ENCODE measurements around the gene NUTF2.

The NUTF2 gene

DNA sequence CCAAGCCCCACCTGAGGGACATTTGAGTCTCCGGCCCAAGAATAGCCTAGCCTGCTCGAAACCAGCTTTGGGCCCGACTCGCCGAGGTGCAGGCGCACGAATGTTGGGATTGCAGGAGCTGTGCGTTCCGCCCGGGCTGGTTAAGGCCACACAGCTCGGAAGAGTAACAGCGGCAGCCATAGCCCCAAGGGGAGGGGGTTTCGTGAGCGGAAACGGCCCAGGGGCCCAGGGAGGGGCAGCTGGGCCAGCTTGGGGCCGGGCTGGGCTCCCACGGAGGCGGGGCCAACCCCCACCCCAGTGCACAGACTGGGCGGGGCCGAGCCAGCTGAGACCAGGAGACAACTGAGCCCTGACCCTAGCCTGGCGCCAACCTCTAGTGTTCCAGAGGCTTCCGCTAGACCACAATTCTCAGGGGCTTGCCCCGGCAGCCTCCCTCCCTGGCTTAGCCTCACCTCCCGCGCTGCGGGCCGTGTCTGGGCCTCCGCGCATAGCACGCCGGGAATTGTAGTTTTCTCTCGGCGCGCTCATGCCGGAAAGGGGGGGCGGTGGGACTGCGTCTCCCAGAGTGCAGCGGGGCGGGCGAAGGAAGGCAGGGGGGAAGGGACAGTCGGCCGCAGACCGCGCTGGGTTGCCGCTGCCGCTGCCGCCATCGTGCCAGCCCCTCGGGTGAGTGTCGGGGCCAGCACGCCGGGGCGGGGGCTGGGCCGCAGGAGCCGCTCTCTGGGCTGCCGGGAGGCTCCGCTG, at the start of gene NUTF2:
Gene NUTF2, plus strand, starts transcription at position 614 of the 744 bp plus-strand sequence. CDS start 18,198 bp downstream, outside the sequence.
- peak; percentile 88 to 92 (median 90) for DNase-seq (ENCODE audit: low read depth in 2 of 3, low spot score in 2 of 3)

DNA sequence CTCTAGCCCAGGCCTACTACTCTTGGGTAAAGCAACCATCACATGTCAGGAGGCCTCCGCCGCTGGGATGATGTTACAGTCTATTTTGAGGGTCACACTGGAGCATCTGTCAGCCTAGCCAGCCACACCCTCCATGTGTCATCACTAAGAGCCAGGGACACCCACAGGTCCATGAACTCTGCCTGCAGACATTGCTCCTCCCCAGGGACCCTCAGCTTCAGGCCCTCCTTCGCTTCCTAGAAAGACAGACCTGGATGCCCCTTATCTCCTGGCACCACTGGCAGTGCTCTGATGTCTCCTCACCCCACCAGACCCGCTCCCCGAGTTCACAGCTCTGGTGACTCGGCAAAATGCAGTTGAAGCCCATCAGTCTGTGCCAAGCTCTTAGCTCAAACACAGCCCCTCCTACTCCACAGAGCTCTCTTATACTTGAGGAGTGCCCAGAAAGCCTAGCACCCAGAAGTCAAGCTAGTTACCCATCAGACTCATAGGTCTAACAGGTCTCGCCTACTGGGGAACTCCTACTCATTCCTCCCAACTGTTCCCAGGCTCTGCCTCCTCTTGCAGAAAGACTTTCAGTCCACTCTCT, 46.3 kb upstream of the NUTF2 start:
- DNase-seq (ENCODE audit: low read depth in 2 of 3, low spot score in 2 of 3), result no peak

- no peak for DNase-seq (ENCODE audit: low read depth in 2 of 3, low spot score in 2 of 3)
Observed at GRCh38 chr16:67801241-67801640, 45.5 kb upstream of the NUTF2 start.

- no peak for DNase-seq (ENCODE audit: low read depth in 2 of 3, low spot score in 2 of 3)
Observed at GRCh38 chr16:67801883-67802282, 44.9 kb upstream of the NUTF2 start.

- DNase-seq (ENCODE audit: low read depth in 2 of 3, low spot score in 2 of 3), result no peak
Observed at GRCh38 chr16:67803894-67804293, 42.8 kb upstream of the NUTF2 start.

- no peak for DNase-seq (ENCODE audit: low read depth in 2 of 3, low spot score in 2 of 3)
Observed at GRCh38 chr16:67804853-67805542, 41.7 kb upstream of the NUTF2 start.

GRCh38 chr16:67805718-67806427, 40.9 kb upstream of the NUTF2 start:
- DNase-seq (ENCODE audit: low read depth in 2 of 3, low spot score in 2 of 3), result no peak

DNA sequence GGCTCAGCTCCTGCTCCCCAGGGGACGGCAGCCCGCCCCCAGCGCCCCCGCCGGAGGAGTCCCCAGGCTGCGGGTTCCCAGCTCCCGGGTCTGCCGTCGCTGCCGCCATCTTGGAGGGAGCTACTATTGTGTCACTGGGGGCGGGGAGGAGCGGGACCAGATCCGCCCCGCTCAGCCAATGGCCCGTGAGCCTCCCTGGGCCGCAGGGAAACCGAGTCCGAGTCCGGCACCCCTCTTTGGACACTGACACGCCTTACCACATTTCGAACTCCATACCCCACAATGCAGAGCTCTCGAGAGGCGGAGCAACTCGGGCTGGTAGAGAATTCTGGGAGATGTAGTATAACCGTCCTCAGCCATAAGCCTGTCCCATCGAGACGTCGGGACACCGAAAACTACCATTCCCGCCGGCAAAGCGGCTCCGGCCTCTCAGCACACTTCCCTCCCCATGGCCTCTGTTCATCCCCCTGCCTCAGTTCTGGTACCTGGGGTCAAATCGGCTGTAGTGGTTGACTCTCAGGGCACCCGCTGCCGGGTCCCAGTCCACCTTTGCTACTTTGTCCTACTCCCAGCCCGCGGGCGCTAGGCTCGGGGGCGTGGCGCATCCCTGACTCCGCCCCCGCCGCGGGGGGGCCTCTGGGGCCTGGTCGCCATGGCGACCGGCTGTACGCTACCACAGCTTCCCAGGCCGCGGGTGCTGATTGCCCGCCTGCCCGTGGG, 40.1 kb upstream of the NUTF2 start, which contains the start of the genes RANBP10 and TSNAXIP1:
Gene RANBP10, minus strand, starts transcription at position 133 of the 720 bp plus-strand sequence. Its CDS starts 24 bp downstream, at position 109.
Gene TSNAXIP1, plus strand, starts transcription at position 462 of the 720 bp plus-strand sequence. CDS start 261 bp downstream, outside the sequence.
- DNase-seq (ENCODE audit: low read depth in 2 of 3, low spot score in 2 of 3), result peak; percentile 81 to 87 (median 84)

- no peak for DNase-seq (ENCODE audit: low read depth in 2 of 3, low spot score in 2 of 3)
Observed at GRCh38 chr16:67807148-67807682, 39.5 kb upstream of the NUTF2 start.

- DNase-seq (ENCODE audit: low read depth in 2 of 3, low spot score in 2 of 3), result no peak
Observed at GRCh38 chr16:67811899-67812298, 34.8 kb upstream of the NUTF2 start.

DNA sequence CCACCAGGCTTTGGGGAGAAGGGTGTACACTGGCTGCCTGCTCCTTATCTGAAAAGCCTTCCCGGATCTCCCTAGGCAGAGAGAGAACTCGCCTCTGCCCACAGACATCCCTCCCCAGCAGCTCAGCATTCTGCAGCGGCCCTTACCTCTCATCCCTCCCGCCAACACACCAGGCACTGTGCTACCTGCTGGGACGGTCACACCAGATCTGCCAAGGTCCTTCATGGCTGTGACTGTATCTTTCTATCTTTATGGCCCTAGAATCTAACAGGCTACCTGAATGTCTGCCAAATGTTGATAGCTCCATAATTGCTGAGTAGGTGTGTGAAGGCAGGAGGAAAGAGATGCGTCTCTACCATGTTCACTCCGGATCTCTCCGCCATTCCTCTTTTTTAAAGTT, 32.2 kb upstream of the NUTF2 start:
- DNase-seq (ENCODE audit: low read depth in 2 of 3, low spot score in 2 of 3), result no peak

- no peak for DNase-seq (ENCODE audit: low read depth in 2 of 3, low spot score in 2 of 3)
Observed at GRCh38 chr16:67820608-67821259, 26.0 kb upstream of the NUTF2 start.

DNA sequence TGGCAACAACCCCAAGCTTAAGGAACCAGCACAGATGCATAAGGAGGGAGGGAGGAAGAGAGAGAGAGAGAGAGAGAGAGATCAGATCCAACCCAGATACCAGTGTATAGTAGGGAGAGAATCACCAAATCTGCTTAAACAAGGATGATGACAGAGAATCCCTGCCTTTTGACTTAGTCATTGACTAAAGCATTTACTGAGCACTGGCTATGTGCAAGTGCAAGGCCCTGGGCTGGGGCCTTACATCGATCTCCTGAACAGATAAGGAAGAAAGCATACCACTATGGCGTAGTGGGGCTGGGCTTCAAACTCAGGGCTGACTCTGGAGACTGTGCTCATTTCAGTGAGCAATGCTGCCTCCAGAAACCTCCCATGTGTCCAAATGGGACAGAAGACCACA, 24.2 kb upstream of the NUTF2 start:
- DNase-seq (ENCODE audit: low read depth in 2 of 3, low spot score in 2 of 3), result no peak

DNA sequence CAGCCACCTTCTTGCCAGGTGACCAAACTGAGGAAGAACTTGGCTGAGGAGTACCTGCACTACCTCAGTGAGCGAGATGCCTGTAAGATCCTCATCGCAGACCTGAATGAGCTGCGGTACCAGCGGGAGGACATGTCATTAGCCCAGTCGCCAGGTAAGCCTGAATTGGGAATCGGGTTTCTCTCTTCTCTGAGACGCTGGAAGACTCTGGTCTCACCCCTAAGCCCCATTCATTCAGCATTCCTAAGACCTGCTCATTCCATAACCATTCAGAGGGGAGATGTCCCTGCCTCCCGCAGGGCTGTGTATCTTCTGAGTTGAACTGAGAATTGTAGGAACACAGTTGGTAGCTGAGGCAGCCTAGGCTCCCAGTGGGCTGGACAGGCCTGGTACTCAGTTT, 21.6 kb upstream of the NUTF2 start:
- no peak for DNase-seq (ENCODE audit: low read depth in 2 of 3, low spot score in 2 of 3)

GRCh38 chr16:67825906-67826305, 20.8 kb upstream of the NUTF2 start:
- DNase-seq (ENCODE audit: low read depth in 2 of 3, low spot score in 2 of 3), result no peak

- no peak for DNase-seq (ENCODE audit: low read depth in 2 of 3, low spot score in 2 of 3)
Observed at GRCh38 chr16:67828651-67829050, 18.1 kb upstream of the NUTF2 start.

DNA sequence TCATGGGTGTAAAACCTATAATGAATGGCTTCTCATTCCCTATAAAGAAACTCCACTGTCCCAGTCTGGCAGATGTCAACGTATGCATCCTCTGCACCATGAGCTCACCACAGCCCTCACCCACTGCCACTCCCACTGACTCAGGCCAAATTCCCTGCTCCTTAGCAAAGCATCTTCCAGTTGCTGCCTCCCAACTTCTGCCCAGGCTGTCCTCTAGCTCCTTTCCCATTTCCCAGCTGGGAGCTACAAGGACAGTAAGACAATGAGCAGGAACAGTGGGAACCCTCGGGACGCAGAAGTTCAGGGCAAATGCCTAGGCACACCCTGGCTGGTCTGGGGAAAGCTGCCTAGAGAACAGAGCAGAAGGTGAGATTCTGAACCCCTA, 13.7 kb upstream of the NUTF2 start:
- no peak for DNase-seq (ENCODE audit: low read depth in 2 of 3, low spot score in 2 of 3)

DNA sequence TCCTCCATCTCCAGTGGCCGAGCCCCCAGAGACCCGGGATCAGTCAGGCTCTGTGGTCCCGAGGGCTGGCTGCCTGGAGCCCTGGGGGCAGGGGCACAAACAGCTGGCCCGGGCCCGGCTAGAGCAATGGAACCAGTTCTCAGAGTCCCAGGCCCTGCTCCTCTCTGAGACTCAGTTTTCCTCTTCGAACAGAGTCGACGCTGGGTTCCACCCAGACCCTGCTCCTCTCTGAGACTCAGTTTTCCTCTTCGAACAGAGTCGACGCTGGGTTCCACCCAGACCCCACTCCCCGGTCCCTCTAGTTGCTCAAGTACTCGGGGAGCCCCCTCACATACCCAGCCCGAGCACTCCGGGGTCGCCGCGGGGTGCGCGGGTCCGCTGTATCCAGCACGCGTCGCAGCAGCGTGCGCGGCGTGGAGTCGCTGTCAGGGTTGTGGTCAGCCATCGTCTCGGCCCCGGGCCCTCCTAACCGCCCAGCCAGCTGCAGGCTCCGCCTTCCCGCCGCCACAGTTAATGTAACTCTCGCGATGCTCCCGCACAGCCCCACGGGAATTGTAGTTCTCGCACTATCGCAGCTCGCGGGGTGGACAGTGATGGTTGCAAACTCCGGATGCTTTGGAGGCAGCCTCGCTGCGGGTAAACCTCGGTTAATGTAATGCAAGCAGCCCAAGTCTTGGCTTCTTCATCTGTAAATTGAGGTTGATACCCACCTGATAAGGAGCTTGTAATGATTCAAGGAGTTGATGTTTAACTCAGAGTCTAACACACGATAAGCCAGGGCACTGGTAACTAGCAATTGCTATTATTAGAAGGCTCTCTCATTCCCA, 13.1 kb upstream of the NUTF2 start:
- DNase-seq (ENCODE audit: low read depth in 2 of 3, low spot score in 2 of 3), result peak; percentile 83 to 91 (median 86)

DNA sequence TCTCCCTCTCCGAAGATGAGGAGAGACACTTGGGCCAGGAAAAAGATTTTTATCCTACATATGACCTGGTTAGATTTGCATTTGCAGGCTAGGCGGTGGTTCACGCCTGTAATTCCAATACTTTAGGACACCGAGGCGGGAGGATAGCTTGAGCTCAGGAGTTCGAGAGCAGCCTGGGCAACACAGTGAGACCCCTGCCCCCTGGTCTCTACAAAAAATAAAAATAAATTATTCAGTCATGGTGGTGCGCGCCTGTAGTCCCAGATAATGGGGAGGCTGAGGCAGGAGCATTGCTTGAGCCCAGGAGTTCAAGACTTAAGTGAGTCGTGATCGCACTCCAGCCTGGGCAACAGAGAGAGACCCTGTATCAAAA, 12.5 kb upstream of the NUTF2 start:
- no peak for DNase-seq (ENCODE audit: low read depth in 2 of 3, low spot score in 2 of 3)
